K562 (cell line): Measurements from ENCODE around the gene MICAL2. TPM values are rescaled to one million over a fixed set of nuclear protein-coding genes. Genes with fewer than 3 reads are reported as not detected.

Experiments
- ARID2 ChIP-seq: fragments of 450-650 bp; IDR thresholded peaks from 2 replicates; pipeline ENCODE4 v1.6.1; 2017; ENCODE audit warnings: antibody characterized with exemption, mild to moderate bottlenecking
- BRF1 ChIP-seq: IDR thresholded peaks from 3 replicates; pipeline ENCODE4 v1.6.1; 2011; ENCODE audit warnings: borderline replicate concordance, mild to moderate bottlenecking; ENCODE audit not compliant: insufficient read length; ENCODE audit errors: extremely low read depth
- CHD4 ChIP-seq: fragments of 200-600 bp; sonication (generic); IDR thresholded peaks from 3 replicates; pipeline ENCODE4 v1.6.1; 2012; ENCODE audit warnings: low read depth, mild to moderate bottlenecking, mixed read lengths, low read length, inconsistent platforms; ENCODE audit not compliant: insufficient read depth, insufficient replicate concordance, poor library complexity, severe bottlenecking
- DPF2 ChIP-seq: fragments of 450-650 bp; IDR thresholded peaks from 2 replicates; pipeline ENCODE4 v1.6.1; 2016
- EHMT2 ChIP-seq: fragments of 450-650 bp; IDR thresholded peaks from 2 replicates; pipeline ENCODE4 v1.6.1; 2018; ENCODE audit warnings: antibody characterized with exemption
- ETV1 ChIP-seq: fragments of 450-650 bp; conservative IDR thresholded peaks from 2 replicates; pipeline ENCODE4 v1.6.1; 2016; ENCODE audit warnings: missing genetic modification characterization, control low read depth, low read depth, missing compliant biosample characterization
- HNRNPH1 ChIP-seq: fragments of 200-400 bp; formaldehyde crosslinking; optimal IDR thresholded peaks from 2 replicates; pipeline ENCODE3; 2017; ENCODE audit warnings: low read depth, mild to moderate bottlenecking, low read length, moderate library complexity
- JUN ChIP-seq, 2 experiments: sonication (generic) in 1 of 2; formaldehyde crosslinking in 1 of 2; IDR thresholded peaks; 2 replicates each; pipeline versions ENCODE4 v1.6.1 to v1.8.0; 2012 to 2022; ENCODE audit warnings: borderline replicate concordance in 2 of 2, mild to moderate bottlenecking in 2 of 2, improper control_type of control experiment in 1 of 2, low read depth in 1 of 2, low read length in 1 of 2, missing genetic modification reagents in 1 of 2
- KDM2B ChIP-seq: fragments of 250-450 bp; sonication (Bioruptor Pico); IDR thresholded peaks from 2 replicates; pipeline ENCODE4 v1.8.0; 2021; ENCODE audit warnings: mild to moderate bottlenecking, moderate library complexity
- MCM2 ChIP-seq: fragments of 450-650 bp; IDR thresholded peaks from 2 replicates; pipeline ENCODE4 v1.6.1; 2017; ENCODE audit warnings: low read depth, mild to moderate bottlenecking
- MEF2A ChIP-seq: IDR thresholded peaks from 2 replicates; pipeline ENCODE4 v1.6.1; 2011; ENCODE audit warnings: low read depth, mild to moderate bottlenecking, low read length, moderate library complexity; ENCODE audit not compliant: control insufficient read depth
- NFYB ChIP-seq: IDR thresholded peaks from 2 replicates; pipeline ENCODE4 v1.6.1; 2011; ENCODE audit warnings: mild to moderate bottlenecking, moderate library complexity; ENCODE audit not compliant: insufficient read length; ENCODE audit errors: extremely low read depth
- NR1H2 ChIP-seq: sonication (generic); formaldehyde crosslinking; IDR thresholded peaks from 2 replicates; pipeline ENCODE4 v1.4.0; 2020; ENCODE audit warnings: mild to moderate bottlenecking, missing genetic modification reagents
- NUFIP1 ChIP-seq: fragments of 450-650 bp; IDR thresholded peaks from 2 replicates; pipeline ENCODE4 v1.6.1; 2018; ENCODE audit not compliant: partially characterized antibody
- PHB ChIP-seq: fragments of 250-450 bp; sonication (Bioruptor Pico); IDR thresholded peaks from 2 replicates; pipeline ENCODE4 v1.5.0; 2021
- PTTG1 ChIP-seq: fragments of 450-650 bp; IDR thresholded peaks from 2 replicates; pipeline ENCODE4 v1.6.1; 2016; ENCODE audit warnings: low read depth, mild to moderate bottlenecking, missing genetic modification characterization, missing compliant biosample characterization
- SMARCA5 ChIP-seq: fragments of 450-650 bp; IDR thresholded peaks from 2 replicates; pipeline ENCODE4 v1.6.1; 2016
- SOX6 ChIP-seq: fragments of 450-650 bp; IDR thresholded peaks from 2 replicates; pipeline ENCODE4 v1.6.1; 2014; ENCODE audit warnings: mild to moderate bottlenecking
- SREBF1 ChIP-seq: fragments of 150-350 bp; IDR thresholded peaks from 2 replicates; pipeline ENCODE4 v1.6.1; 2014; ENCODE audit warnings: antibody characterized with exemption, low read depth, low read length, borderline replicate concordance
- SUPT5H ChIP-seq: fragments of 450-650 bp; IDR thresholded peaks from 2 replicates; pipeline ENCODE4 v1.6.1; 2016
- ZBTB17 ChIP-seq: fragments of 450-650 bp; formaldehyde crosslinking; IDR thresholded peaks from 2 replicates; pipeline ENCODE4 v1.4.0; 2020; ENCODE audit warnings: mild to moderate bottlenecking
- ZNF197 ChIP-seq: fragments of 200-800 bp; sonication (Bioruptor generic); IDR thresholded peaks from 2 replicates; pipeline ENCODE4 v1.6.1; 2016; ENCODE audit warnings: low read depth, missing genetic modification characterization, missing compliant biosample characterization
- ZNF507 ChIP-seq: conservative IDR thresholded peaks from 2 replicates; pipeline ENCODE4 v1.6.1; 2017; ENCODE audit warnings: missing genetic modification characterization, missing compliant biosample characterization
- ZNF77 ChIP-seq: fragments of 250-450 bp; sonication (Bioruptor Pico); IDR thresholded peaks from 2 replicates; pipeline ENCODE4 v1.5.0; 2020
- polyA plus RNA-seq, 8 experiments: library from polyadenylated mRNA; depleted of rRNA in 4 of 8; stranded (reverse) in 5 of 8; unstranded in 3 of 8; fragments of >200 nt; fragmentation: Nextera tagmentation in 2 of 8; fragmentation: Illumina TruSeq in 1 of 8; extraction: Ambion mirVana in 2 of 8; extraction: Trizol in 1 of 8; gene quantifications; 2 replicates each; pipeline versions ENCODE4 v1.2.1 to v1.2.3, GENCODE V29; 2011 to 2014; ENCODE audit warnings: inconsistent platforms in 1 of 8, missing spikeins in 1 of 8
- total RNA-seq, 7 experiments: library from RNA; depleted of rRNA in 6 of 7; stranded (reverse); fragments of >200 nt in 6 of 7; fragmentation: Illumina TruSeq in 2 of 7; extraction: Trizol in 2 of 7; gene quantifications; 2 replicates each; pipeline versions ENCODE4 v1.2.1 to v1.2.3, GENCODE V29; 2011 to 2021; ENCODE audit warnings: low replicate concordance in 1 of 7
- TF ChIP-seq, protein P1 (sequence below): sonication (generic); formaldehyde crosslinking; IDR thresholded peaks from 2 replicates; pipeline ENCODE4 v1.8.1; 2023; ENCODE audit warnings: mild to moderate bottlenecking, missing genetic modification reagents
- TF ChIP-seq, protein P2 (sequence below): sonication (generic); formaldehyde crosslinking; IDR thresholded peaks from 2 replicates; pipeline ENCODE4 v1.8.0; 2022; ENCODE audit warnings: mild to moderate bottlenecking, missing genetic modification reagents
- TF ChIP-seq, protein P3 (sequence below): fragments of 150-350 bp; IDR thresholded peaks from 2 replicates; pipeline ENCODE4 v1.6.1; 2014; ENCODE audit warnings: low read depth, mild to moderate bottlenecking, low read length, borderline replicate concordance

Gene MICAL2
- total and polyA plus RNA-seq, 9 of the 15 experiments (the other 6 are each of a cell fraction or from before 2014, with no cell fraction given), result 4.7 to 64.2 (median 33.6) TPM

DNA sequence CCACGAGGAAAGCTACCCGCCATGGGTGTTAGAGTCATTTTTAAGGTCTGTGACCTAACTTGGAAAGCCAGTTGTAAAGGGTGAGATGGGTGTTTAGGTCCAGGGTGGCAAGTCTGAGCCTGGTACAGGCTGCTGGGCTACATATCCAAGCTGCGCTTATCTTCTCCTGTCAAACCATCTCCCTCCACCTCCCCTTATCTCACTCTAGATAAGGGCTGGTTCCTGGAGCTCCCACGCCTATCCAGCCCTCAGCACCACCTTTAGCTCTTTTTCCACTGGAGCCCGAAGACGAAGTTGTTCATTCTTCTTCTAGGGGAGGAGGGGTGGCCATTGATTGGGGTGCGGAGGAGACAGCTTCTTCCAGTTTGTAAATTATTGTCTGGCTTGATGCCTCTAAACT, 48.5 kb downstream of the MICAL2 start (continued):
- TF ChIP-seq, protein P1, sequence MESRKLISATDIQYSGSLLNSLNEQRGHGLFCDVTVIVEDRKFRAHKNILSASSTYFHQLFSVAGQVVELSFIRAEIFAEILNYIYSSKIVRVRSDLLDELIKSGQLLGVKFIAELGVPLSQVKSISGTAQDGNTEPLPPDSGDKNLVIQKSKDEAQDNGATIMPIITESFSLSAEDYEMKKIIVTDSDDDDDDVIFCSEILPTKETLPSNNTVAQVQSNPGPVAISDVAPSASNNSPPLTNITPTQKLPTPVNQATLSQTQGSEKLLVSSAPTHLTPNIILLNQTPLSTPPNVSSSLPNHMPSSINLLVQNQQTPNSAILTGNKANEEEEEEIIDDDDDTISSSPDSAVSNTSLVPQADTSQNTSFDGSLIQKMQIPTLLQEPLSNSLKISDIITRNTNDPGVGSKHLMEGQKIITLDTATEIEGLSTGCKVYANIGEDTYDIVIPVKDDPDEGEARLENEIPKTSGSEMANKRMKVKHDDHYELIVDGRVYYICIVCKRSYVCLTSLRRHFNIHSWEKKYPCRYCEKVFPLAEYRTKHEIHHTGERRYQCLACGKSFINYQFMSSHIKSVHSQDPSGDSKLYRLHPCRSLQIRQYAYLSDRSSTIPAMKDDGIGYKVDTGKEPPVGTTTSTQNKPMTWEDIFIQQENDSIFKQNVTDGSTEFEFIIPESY (CRISPR knock-in tag), result no peak
- TF ChIP-seq NUFIP1, result no peak
- TF ChIP-seq BRF1, result no peak
- TF ChIP-seq PHB (CRISPR knock-in tag), result no peak
- no peak for TF ChIP-seq ZBTB17 (CRISPR knock-in tag)
- TF ChIP-seq, protein P2, sequence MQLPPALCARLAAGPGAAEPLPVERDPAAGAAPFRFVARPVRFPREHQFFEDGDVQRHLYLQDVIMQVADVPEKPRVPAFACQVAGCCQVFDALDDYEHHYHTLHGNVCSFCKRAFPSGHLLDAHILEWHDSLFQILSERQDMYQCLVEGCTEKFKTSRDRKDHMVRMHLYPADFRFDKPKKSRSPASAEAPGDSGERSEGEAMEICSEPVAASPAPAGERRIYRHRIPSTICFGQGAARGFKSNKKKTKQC (CRISPR knock-in tag), result no peak
- no peak for TF ChIP-seq MEF2A
- no peak for TF ChIP-seq NFYB
- TF ChIP-seq SOX6, result no peak
- no peak for TF ChIP-seq ARID2
- TF ChIP-seq DPF2, result peak; percentile 75; the same call in 1 of the 2 replicates
- TF ChIP-seq PTTG1 (tag), result no peak
- no peak for TF ChIP-seq ZNF77 (CRISPR knock-in tag)
- TF ChIP-seq NR1H2 (CRISPR knock-in tag), result no peak
- TF ChIP-seq ZNF507 (tag), result no peak
- TF ChIP-seq MCM2, result no peak
- no peak for TF ChIP-seq JUN (IDR thresholded peaks at IDR 0.05; ENCODE audit: borderline replicate concordance, low read depth, low read length)
- no peak for TF ChIP-seq JUN (CRISPR knock-in tag; IDR thresholded peaks at IDR 0.05; ENCODE audit: borderline replicate concordance)
- TF ChIP-seq SREBF1, result no peak
- TF ChIP-seq ETV1 (tag), result 0 out of 2 replicates have a peak, but pooled peaks have one; percentile 21
- TF ChIP-seq ZNF197 (CRISPR knock-in tag), result no peak
- TF ChIP-seq SUPT5H, result no peak
- no peak for TF ChIP-seq CHD4
- TF ChIP-seq, protein P3, sequence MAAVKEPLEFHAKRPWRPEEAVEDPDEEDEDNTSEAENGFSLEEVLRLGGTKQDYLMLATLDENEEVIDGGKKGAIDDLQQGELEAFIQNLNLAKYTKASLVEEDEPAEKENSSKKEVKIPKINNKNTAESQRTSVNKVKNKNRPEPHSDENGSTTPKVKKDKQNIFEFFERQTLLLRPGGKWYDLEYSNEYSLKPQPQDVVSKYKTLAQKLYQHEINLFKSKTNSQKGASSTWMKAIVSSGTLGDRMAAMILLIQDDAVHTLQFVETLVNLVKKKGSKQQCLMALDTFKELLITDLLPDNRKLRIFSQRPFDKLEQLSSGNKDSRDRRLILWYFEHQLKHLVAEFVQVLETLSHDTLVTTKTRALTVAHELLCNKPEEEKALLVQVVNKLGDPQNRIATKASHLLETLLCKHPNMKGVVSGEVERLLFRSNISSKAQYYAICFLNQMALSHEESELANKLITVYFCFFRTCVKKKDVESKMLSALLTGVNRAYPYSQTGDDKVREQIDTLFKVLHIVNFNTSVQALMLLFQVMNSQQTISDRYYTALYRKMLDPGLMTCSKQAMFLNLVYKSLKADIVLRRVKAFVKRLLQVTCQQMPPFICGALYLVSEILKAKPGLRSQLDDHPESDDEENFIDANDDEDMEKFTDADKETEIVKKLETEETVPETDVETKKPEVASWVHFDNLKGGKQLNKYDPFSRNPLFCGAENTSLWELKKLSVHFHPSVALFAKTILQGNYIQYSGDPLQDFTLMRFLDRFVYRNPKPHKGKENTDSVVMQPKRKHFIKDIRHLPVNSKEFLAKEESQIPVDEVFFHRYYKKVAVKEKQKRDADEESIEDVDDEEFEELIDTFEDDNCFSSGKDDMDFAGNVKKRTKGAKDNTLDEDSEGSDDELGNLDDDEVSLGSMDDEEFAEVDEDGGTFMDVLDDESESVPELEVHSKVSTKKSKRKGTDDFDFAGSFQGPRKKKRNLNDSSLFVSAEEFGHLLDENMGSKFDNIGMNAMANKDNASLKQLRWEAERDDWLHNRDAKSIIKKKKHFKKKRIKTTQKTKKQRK, result no peak
- no peak for TF ChIP-seq SMARCA5
- no peak for TF ChIP-seq KDM2B
- no peak for TF ChIP-seq HNRNPH1
- TF ChIP-seq EHMT2, result no peak
